Iris pigment epithelial cell (primary cell): ENCODE results near the gene P4HB.

ENCODE experiments used
- DNase-seq: peaks from one replicate; pipeline ENCODE4 v3.0.0-alpha.2; 2011; ENCODE audit warnings: low read depth

The P4HB gene

GRCh38 chr17:81831563-81831956, 28.8 kb downstream of the P4HB start:
- no peak for DNase-seq

DNA sequence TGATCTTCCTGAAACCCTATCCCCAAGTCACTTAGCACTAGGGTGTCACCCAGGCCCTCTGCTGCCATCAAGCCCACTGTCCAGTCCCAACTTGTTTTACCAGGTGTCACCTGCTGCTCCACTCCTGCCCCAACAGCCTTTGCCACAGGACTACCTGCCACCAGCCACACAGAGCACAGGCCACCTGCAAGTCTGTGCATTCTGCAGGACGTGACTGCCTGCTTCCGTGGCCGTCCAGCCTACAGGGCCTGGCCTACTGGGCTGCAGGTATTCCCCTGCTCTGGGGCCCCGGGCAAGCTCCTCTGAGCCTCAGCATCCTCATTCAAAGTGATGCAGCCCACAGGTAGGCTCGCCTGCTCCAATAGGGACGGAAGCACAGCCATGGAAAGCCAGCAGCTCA, 30.5 kb downstream of the P4HB start:
- no peak for DNase-seq

DNA sequence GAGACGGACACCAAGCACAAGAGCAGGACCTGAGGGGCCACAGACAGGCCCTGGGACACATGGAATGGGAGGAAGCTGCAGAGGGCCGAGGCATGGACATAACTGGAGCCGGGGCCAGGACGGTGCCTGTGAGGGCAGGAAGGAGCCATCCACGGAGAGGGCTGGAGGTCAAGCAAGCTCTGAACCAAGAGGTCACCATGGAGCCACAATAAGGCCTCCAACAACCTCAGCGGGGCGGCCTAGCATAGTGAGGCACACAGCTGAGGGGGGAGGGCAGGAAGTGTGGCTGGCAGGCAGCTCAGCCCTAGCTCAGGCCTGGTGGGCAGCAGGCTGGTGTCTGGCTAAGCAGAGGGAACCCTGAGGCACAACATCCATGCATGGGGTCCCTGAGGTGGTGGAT, 31.7 kb downstream of the P4HB start:
- no peak for DNase-seq

GRCh38 chr17:81825841-81826466, 34.4 kb downstream of the P4HB start:
- no peak for DNase-seq

DNA sequence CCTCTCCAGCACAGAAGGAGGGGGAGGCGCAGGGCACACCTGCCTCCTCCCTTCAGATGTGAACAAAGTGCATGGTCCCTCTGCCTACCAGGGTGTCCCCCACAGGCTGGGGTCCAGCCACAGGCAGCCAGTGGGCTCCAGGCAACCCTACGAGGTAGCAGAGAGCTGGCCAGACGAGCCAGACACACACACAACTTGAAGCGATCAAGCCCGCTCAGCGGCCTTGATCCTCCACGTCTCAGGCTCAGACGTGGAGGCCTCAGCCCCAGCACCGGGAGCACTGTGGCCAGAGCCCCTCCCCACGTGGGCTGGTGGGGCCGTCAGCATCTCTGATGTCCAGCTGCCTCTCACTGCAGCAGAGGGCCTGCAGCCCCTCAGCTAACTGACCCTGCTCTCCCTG, 35.7 kb downstream of the P4HB start:
- DNase-seq, result no peak

GRCh38 chr17:81823820-81824550, 36.4 kb downstream of the P4HB start:
- no peak for DNase-seq

- DNase-seq, result no peak
These were observed 37.1 kb downstream of the P4HB start for GRCh38 chr17:81822996-81823819.

- DNase-seq, result no peak
These were observed 38.1 kb downstream of the P4HB start for GRCh38 chr17:81822312-81822637.

GRCh38 chr17:81821603-81822311, 38.6 kb downstream of the P4HB start:
- peak; percentile 26 for DNase-seq

DNA sequence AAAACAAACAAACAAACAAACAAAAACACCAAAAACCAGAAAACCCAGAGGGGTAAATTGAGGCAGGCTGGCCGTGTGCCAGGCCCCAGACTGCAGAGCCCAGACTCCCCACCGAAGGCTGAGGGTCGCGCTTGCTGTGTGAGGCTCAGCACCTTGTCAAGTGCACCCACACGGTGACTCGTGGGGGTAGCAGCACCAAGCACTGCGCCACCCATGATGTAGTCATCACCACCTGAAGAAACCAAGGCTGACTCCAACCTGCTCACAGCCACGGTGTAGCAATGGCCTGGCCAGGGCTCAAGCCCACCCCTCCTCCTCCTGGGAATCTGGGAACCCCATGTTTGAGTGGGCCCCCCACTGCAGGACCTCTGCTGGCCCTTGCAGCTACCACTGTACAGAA, 39.2 kb downstream of the P4HB start:
- DNase-seq, result no peak

DNA sequence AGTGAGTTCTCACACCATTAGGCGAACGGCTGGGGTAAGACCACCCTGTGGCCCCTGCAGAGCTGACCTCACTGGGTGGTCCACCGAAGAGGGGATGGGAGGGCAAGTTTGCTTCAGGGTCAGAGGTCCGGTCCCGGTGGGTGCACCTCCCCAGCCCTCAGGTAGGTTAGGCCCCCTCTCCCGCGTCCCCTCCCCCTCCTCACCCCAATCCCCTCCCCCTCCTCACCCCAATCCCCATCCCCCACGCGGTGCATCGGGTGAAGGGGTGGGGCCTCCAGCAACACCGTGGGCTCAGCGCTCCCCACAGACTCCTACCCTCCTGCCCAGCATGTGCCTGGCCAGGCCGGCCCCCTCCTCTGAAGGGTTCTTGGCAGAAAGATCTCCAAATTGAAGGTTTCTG, 40.6 kb downstream of the P4HB start:
- no peak for DNase-seq

GRCh38 chr17:81817758-81818147, 42.6 kb downstream of the P4HB start:
- no peak for DNase-seq

- DNase-seq, result no peak
These were observed 44.7 kb downstream of the P4HB start for GRCh38 chr17:81815646-81815986.

GRCh38 chr17:81814748-81815645, 45.3 kb downstream of the P4HB start:
- DNase-seq, result no peak

DNA sequence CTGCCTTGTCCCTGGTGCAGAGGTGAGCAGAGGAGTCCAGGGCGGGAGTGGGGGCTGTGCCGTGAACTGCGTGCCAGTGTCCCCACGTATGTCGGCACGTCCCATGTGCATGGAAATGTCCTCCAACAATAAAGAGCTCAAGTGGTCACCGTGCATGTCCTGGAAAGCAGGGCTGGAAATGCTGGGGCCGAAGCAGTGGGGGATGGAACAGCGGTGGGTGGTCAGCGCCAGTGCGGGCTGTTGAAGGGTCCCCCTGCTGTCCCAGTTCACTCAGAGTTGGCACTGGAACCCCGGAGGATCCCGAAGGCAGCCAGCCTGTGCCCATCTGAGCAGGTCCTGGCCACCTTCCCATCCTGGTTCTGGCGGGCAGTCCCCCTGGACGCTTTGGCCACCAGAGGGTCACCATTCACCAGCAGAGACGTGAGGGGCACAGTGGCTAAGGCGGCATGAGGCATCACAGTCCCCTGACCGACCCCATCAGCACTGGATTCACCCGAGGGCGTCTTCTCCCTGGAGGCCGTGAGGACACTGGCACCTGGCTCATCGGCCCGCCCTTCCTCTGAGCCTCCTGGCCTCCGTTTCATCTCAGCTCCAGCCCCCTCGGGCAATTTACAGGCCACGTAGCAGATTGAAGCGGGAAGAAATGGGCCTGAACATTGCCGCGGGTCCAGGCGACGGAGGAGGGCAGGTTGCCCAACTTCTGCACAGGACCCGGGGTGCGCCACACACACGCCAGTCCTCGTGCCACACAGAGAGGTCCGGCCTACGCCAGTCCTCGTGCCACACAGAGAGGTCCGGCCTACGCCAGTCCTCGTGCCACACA, 46.3 kb downstream of the P4HB start:
- DNase-seq, result no peak

- no peak for DNase-seq
These were observed 47.0 kb downstream of the P4HB start for GRCh38 chr17:81813371-81813684.

DNA sequence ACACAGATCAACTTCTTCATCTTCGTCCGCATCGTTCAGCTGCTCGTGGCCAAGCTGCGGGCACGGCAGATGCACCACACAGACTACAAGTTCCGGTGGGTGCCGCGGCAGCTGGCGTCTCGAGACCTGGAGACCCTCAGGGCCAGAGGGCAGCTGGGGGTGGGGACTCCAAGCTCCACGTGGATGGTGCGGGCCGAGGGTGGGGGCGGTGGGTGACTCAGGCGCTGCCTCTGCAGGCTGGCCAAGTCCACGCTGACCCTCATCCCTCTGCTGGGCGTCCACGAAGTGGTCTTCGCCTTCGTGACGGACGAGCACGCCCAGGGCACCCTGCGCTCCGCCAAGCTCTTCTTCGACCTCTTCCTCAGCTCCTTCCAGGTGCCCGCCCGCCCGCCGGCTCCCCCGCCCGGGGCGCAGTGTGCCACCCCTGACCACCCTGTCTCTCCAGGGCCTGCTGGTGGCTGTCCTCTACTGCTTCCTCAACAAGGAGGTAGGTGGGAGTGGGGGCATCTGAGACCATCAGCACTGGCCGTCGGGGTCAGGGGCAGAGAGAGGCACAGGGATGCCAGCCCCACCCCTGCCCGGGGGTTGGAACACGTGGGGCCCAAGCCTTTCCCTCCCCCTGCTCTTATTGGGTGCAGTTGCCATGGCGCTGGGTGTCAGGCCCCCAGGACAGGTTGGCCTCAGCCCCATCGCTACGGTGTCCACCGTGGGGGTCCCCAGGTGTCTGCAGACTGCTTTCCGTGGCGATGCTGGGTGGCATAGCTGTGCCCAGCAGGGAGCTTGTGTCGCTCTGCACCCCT, 47.6 kb downstream of the P4HB start:
- DNase-seq, result no peak

GRCh38 chr17:81811705-81812570, 48.4 kb downstream of the P4HB start:
- no peak for DNase-seq
